Hematopoietic multipotent progenitor cell treated with erythropoietin and hydrocortisone succinate and interleukin-3 and kit ligand, for 17 days (in vitro differentiated cells): ENCODE data around the gene CRTAC1.
"Not testable (repeated sequence)": the region's sequence is repeated elsewhere in the genome, so short reads cannot be mapped to it uniquely, and the experiment has no call there.

Experiments
- DNase-seq: peaks from one replicate; pipeline ENCODE4 v3.0.0-alpha.2; 2015; ENCODE audit warnings: low spot score

The CRTAC1 gene

GRCh38 chr10:97842656-97843280 is 187.7 kb downstream of the CRTAC1 start:
- no peak for DNase-seq

GRCh38 chr10:97842114-97842513 is 188.3 kb downstream of the CRTAC1 start:
- not testable (repeated sequence) for DNase-seq

- DNase-seq, result not testable (repeated sequence)
These were observed 189.3 kb downstream of the CRTAC1 start for GRCh38 chr10:97841166-97841565.

GRCh38 chr10:97838091-97838490 is 192.3 kb downstream of the CRTAC1 start:
- no peak for DNase-seq

DNA sequence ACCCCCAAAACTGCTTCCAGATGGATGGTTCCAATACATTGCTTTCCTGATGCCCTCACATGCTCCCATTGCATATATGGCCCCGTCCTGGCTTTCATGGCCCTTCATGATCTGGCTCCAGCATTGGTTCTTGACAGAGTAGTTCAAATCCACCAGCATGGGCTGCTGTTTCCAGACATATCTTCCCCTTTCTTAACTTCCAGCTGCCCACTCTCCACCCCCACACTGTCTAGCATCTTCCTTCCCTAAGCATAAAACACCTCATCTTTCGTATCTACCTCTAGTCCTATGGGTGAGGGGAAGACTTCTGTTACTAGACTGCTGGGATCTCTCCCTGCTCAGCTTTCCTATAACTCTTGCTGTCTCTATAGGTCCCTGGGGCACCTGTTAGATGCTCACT is 194.0 kb downstream of the CRTAC1 start:
- no peak for DNase-seq

GRCh38 chr10:97831259-97831658 is 199.2 kb downstream of the CRTAC1 start:
- DNase-seq, result no peak

DNA sequence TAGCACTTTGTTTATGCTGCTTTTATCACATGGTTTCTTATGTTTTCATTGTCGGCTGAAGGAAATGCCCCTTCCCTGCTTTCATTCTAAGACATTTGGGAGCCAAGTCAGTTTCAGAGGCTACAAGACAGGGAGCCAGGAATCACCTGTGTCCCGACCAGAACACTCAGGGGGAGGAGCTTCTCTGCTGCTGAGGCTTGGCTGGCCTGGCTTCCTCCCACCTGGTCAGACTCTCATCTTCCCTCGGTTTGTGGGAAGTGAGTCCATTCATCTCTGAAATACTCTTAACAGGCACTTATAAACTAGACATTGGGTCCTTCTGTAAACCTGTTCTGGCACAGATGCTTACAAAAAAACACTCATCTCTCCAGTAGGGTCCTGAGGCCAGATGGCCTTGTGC is 200.4 kb downstream of the CRTAC1 start:
- DNase-seq, result no peak

- DNase-seq, result no peak
These were observed 201.7 kb downstream of the CRTAC1 start for GRCh38 chr10:97828721-97829120.

GRCh38 chr10:97827702-97828291 is 202.6 kb downstream of the CRTAC1 start:
- DNase-seq, result no peak

GRCh38 chr10:97826892-97827291 is 203.5 kb downstream of the CRTAC1 start:
- no peak for DNase-seq

GRCh38 chr10:97825020-97825760 is 205.2 kb downstream of the CRTAC1 start:
- DNase-seq, result no peak

DNA sequence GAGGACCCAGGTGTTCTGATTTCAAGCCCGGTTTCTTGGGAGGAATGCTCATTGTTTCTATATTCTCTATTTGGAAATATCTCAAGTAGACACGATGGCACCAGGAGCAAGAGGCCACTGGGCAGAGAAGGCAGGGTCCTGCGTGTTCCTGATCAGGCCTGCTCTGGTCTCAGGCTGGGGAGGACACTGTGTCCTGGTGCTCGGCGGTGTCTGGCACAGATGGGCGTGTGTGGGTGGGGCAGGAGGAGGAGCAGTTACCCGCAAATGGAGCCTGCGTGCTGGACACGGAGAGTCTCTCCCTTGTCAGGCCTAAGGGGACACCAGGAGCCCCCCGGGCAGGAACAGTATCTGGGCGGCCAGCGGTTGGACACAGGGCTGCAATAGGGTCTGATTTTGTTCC is 206.7 kb downstream of the CRTAC1 start:
- no peak for DNase-seq

DNA sequence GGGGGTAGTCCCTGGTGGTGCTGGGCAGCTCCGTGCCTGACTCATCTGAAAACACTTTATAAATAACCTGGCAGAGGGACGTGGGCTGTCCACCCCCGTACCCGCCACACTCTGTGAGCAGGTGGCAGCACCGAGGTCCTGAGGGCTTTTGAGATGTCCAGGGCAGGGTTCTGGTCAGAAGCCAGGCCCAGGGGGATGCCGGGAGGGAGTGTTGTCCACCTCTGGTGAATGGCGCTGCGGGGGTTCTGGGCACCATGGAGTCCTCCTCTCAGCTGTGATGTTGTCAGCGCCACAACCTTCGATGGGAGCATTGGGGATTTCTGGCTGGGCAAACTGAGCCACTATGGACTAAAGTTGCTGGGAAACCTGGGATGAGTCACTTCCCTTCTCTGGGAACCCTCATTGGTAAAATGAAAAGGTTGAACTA is 208.1 kb downstream of the CRTAC1 start:
- DNase-seq, result no peak

- no peak for DNase-seq
These were observed 208.9 kb downstream of the CRTAC1 start for GRCh38 chr10:97821308-97822038.

DNA sequence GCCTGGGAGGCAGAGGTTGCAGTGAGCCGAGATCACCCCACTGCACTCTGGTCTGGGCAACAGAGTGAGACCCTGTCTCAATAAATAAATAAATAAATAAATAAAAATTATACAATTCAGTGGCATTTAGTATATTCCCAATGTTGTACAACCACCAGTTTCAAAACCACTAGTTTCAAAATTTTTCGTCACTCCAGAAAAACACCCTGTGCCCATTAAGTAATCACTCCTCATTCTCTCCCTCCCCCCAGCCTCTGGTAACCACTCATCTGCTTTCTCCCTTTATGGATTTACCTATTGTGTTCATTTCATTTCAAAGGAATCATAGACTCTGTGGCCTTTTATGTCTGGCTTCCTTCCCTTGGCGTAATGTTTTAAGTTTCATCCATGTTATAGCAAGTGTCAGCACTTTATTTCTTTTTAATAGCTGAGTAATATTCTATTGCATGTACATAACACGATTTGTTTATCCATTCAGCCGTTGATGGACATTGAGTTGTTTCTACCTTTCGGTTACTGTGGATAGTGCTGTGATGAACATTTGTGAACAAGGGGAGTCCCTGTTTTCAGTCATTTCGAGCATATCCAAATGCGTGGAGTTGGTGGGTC is 210.2 kb downstream of the CRTAC1 start:
- DNase-seq, result no peak

- DNase-seq, result no peak
These were observed 211.8 kb downstream of the CRTAC1 start for GRCh38 chr10:97818572-97818971.

GRCh38 chr10:97816609-97817008 is 213.8 kb downstream of the CRTAC1 start:
- no peak for DNase-seq
